Skin of body (tissue), 2 donors: ENCODE measurements around the gene KCNE3. TPM values are rescaled to one million over a fixed set of nuclear protein-coding genes. Genes with fewer than 3 reads are reported as not detected.
A peak's percentile ranks its signal among the peaks of the same experiment; 100 is the strongest.

Experiments
- DNase-seq: peaks from one replicate; lab custom pipeline; 2025; lab: John Stamatoyannopoulos, UW
- total RNA-seq: library from RNA; depleted of rRNA; stranded (reverse); fragments of >200 nt; gene quantifications from one replicate; pipeline ENCODE4 v1.2.3, GENCODE V29; 2014

KCNE3 gene
- total RNA-seq, 1 donor from 2014 or later = 3.9 TPM

DNA sequence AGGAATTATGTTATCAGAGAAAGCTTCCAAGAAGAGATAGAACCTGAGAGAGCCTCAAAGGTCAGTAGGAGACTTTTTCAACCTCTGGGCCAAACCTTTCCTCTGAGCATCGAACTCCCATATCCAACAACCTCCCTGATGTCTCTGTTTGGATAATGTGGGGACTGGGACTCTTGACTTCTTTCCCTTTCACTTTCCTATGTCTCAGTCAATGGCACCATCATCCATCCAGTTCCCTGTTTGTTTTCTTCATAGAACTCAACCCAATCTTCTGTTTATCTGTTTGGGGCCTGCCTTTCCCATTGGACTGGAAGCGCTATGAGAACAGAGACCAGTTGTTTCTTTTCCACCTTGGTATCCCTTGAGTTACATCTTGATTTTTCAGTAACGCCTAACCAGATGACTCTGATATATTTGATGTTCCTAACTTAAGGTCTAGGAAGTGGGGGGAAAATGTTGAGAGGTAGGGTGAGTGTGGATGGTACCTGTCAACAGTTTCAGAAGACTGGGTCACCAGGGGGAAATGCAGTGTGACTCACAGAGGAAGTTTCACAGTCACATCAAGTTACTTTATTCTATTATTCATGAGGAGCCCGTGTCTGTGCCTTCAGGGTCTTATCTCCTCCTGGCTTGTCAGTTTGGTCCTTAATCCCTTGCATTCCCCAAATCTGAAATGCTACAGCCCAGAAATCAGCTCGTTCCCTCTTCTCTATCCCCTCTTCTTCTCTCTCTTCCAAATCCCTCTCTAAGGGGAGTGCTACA lies 4.5 kb upstream of the KCNE3 start:
- DNase-seq = no peak

DNA sequence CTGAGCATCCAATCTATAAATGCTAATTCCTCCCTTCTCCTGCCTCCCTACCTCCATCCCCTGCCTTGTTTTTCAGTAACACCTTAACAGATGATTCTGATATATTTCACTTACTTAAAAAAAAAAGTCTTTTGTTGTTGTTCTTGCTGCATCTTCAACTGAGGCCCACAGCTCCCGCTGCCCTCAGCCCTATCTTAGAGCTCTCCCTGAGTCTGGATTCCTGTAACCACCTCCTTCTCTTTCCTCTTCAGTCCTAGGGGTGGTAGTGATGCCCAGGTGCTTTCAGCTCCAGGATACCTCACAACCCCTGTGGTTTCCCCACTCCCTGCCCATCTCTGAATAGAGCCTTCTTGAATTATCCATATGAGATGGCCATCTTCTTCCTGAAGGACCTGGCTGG lies 3.7 kb upstream of the KCNE3 start:
- no peak for DNase-seq

DNA sequence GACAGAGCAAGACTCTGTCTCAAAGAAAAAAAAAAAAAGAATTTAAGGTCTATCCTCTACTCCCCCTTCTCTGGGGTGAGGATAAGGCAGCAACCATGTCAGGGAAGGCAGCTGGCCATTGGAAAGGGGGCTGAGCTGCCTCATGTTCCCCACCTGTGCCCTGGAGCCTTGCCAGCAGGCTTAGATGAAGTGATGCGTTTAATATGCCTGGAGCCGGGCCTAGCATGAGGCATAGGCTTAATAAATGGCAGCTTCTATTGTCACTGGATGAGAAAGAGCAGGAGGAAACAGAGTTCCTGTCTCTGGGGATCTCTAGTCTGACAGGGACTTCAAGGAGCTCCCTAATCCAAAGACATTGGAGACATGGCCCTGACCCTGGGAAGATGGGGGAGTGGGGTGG lies 3.2 kb upstream of the KCNE3 start:
- no peak for DNase-seq

DNA sequence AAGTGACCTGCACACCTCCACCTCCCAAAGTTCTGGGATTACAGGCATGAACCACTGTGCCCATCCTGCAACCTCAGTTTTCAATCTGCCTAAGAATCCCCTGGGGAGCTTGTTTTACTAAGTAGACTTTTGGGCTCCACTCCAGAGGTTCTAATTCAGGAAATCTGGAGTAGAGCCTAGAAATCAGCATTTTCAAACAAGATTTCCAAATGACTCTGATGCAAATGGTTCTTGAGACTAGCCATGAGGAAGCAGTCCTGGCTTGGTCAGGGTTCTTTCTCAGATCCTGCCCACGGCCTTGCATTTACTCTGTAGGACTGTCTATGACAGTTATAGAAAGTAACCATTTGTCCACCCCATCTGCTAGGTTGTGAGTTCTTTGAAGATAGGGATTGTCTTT lies 1.6 kb upstream of the KCNE3 start:
- DNase-seq = no peak

DNA sequence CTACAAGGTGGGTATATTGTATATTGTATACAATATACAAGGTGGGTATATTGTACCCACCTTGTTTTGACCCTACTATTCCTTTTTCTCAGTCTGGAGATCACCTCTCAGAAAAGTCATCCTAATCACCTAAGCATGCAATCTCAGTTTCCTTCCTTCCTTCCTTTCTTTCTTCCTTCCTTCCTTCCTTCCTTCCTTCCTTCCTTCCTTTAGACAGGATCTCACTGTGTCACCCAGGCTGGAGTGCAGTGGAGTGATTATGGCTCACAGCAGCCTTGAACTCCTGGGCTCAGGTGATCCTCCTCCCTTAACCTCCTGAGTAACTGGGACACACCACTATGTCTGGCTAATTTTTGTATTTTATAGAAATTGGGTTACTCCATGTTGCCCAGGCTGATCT lies 1.2 kb upstream of the KCNE3 start:
- DNase-seq = no peak

DNA sequence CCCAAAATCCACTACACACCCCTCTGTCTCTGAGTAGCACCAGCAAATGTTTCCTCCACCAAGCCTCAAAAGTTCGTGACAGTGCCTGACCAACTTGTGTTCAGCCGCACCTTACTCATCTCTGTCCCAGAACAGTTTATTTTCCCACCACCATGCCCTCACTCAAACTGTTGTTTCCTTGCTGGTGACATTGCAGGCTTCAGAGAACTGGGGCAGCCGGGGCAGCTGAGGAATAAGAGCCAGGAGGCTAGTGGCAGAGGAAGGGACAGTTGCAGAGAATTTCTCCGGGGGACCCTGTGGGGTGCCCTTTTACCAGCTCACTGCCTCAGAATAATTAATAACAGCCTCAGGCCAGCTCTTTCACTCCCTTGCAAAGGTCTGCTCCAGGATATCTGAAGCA lies 709 bp upstream of the KCNE3 start:
- DNase-seq = no peak

DNA sequence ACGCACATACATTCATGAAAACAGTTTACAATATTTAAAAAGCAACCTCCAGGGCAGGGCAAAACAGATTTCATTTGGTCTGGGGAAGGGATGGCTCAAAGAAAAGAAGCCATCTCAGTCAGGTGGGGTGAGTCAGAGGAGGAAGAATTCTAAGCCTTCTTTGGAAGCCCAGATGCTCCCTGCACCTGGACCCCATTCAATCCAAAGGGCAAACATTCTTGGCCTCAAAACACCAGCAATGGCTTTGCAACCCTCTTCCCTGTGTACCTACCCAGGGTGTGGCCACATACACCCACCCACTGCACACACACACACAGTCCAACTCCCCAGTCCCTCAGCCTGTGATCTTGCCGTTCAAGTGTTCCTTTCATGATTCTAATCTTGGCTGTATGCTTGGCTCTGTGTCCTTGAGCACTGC lies 2.0 kb downstream of the KCNE3 start:
- no peak for DNase-seq

DNA sequence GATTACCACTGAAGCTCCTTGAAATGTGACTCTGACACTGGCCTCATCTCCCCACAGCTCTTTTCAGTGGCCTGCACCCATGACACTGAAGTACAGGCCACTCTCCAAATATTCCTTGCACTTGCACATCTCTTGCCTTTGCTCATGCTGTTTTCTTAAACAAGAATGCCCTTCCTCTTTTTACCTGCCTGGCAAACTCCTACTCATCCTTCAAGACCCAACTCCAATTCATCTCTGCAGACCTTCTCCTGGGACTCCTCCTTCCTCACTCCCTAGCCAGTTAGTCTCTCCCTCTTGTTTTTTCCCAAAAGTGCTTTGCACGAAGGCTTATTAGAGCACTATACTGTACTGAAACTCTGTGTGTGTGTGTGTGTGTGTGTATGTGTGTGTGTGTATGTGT lies 2.6 kb downstream of the KCNE3 start:
- DNase-seq = no peak

DNA sequence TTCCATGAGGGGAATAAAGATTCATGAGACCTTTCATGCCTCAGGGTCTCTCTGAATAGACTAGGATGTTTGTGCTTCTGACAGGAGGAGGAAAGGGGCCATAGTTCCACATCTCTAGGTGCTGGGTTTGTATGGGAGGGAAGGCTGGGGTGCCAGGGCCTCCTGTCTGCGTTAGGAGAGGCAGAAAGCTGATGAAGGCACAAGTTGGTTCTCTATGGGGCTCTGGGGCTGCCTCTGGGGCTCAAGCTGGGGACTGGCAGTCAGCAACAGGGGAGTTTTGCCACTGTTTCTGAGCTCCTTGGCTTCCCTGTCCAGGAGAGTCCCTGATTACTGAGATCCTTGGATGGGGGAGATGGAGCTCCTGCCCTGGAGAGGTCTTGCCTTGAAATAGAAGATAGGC lies 4.1 kb downstream of the KCNE3 start:
- DNase-seq = no peak

DNA sequence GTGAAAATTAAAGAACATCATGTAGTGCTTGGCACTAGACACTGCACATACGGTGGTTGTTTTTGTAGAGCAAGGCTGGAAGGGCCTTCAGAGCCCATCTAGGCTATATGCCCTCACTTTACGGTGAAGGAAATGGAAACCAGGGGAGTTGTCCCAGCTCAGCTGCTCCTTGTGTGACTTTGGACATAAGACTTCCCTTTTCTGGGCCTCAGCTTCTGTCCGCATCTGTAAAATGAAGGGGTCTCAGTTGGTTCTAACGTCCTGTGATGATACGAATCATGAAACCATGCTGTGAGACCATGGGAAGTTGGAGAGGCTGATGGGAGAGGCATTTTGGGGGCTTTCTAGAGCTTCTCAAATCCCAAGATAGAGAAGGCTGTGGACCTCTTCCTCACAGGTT lies 4.7 kb downstream of the KCNE3 start:
- no peak for DNase-seq

DNA sequence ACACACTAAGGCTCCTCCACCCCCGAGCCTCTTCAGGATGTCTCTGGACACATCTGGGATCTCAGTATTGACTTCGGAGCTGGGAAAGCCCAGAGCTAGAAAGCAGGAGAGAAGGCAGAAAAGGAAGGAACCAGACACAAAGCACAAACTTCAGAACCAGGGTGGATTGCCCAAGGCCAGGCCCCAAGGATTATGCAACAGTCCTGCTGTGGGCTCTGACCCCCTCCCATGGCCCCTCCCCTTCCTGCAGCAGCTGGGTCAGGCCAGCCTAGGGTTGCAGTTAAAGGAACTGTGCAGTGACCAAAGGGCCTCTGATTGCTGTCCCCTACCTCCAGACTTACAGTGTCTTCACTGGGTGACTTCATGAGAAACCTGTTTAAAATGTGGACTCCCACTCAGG lies 5.3 kb downstream of the KCNE3 start:
- no peak for DNase-seq

DNA sequence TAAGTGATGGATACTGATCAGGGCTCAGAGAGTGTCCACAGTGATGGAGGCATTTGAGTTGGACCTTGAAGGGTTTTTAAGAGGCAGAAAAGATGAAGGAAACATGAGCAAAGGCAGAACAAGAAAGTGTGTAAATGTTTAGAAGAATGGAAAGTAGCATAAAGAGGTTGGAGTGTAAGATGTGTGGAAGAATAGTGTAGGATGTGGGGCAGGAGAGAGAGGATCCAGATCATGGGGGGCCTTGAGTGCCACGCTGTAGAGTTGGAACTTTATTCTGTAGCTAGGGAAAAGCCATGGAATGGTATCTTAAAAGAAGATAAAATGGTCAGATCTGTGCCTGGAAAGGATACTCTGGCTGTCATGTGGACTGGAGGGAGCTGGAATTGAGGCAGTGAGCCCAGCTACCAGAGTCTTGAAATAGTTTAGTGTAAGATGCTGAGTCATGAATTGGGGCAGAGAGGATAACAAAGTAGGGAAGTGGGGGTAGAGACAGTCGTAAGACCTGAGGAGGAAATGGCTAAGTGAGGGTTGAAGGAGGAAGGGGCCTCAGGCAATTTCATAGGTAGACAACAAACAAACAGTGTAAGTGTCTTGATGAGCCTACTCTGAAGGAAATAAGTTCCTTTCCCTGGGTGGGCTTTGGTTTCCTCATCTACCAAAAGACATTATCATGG lies 6.7 kb downstream of the KCNE3 start:
- no peak for DNase-seq

DNA sequence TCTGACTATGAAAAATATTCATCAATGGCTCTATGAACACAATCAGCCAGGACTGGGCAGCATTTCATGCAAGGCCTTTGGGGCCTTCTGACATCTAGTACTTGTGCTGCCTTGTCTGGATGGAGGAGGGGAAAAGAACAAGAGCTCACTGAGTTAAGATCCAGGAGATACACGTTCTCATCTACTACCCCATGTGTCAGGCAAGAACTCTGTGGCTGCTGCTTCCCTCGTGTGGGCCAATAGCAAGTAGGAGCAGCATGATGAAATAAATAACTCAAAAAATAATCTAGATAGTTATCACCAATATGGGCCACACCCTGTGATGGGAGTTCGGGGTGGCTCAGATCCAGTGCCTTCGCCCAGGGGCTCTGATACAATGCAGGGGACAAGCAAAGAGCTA lies 7.3 kb downstream of the KCNE3 start:
- DNase-seq = no peak

DNA sequence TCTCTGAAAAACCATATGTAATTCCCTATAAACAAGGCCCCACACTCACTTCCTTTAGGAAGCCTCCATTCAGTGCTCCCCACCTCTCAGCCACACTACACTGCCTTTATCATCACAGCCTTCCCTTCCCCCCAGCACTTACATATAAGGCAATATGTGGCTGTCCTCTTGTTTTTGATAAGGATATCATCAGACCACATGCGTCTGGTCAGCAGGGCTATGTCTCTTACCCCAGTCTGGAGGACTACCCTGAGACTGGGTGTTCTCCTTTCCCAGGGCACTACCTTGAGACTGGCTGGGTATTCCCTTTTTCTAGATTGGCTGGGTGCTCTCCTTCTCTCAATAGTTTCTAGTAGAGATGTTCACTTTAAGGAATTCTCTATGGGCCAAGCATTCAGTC lies 7.8 kb downstream of the KCNE3 start:
- no peak for DNase-seq

DNA sequence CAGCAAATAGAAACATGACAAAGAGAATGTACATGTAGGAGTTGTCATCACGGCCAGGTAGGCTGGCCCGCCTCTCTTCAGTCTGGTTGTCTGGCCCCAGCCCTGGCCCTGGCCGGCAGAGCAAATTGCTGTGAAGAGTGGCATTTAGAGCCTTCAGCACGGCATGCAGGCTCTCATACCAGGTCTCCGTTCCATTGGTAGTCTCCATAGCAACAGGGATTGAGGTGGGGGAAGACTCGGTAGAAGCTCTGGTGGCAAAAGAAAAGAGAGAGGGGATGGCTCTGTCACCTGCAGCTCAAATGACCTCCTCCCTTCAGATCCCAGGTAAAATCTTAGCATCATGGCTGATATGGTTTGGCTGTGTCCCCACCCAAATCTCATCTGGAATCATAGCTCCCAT lies 10.0 kb downstream of the KCNE3 start:
- no peak for DNase-seq

DNA sequence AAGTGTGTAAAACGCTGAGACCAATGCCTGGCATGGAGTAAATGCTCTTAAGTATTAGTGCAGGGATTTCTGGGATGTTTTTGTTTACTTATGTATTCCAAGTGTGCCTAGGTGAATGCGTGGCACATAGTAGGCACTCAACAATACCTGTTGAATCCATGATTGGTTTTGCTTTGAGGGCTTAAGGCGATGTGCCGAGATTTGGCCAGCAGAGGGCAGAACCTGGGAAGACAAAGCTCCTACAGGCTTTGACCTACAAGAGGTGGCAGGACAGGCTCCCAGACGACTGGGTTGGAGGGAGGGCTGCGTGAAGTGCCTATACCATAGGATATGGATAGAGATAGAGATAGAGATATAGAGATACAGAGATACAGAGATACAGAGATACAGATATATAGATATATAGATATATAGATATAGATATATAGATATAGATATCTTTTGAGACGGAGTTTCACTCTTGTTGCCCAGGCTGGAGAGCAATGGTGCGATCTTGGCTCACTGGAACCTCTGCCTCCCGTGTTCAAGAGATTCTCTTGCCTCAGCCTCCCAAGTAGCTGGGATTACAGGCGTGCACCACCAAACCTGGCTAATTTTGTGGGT lies 13.9 kb downstream of the KCNE3 start:
- DNase-seq = no peak

DNA sequence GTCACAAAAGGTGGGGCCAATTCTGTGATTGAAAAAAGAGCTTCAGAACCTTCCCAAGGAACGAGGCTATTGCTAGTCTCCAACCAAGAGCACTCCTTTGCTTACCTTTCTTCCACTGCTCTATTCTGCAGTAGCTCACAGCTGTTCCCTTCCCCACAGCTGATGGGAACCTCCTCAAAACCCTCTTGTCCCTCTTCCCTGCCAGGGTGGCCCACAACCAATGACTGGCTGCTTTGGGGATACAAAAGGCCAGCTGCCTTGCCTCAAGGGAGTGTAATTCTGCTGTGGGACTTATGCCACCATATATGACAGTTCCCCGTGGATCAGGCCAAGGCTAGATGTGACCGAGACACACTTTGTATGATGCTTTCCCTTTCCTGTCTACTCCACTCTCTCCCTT lies 15.0 kb downstream of the KCNE3 start:
- no peak for DNase-seq

DNA sequence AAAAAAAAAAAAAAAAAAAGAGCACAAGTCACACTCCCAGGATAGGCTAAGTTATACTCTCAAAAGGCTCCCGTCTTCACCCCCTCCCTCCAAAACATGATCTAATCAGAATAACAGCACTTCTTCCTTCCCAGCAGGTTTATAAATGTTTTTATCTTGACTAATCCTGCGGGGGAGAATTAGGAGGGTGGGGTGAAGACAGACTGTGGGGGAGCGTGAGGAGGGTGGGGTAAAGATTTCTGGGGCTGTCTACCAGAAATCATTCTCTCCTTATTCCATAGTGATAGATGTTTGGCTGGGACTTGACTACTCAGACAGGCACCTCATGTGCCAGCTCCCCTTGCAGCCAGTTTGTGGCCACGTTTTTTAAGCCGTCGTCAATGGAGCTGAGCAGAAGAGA lies 17.0 kb downstream of the KCNE3 start:
- DNase-seq = no peak

DNA sequence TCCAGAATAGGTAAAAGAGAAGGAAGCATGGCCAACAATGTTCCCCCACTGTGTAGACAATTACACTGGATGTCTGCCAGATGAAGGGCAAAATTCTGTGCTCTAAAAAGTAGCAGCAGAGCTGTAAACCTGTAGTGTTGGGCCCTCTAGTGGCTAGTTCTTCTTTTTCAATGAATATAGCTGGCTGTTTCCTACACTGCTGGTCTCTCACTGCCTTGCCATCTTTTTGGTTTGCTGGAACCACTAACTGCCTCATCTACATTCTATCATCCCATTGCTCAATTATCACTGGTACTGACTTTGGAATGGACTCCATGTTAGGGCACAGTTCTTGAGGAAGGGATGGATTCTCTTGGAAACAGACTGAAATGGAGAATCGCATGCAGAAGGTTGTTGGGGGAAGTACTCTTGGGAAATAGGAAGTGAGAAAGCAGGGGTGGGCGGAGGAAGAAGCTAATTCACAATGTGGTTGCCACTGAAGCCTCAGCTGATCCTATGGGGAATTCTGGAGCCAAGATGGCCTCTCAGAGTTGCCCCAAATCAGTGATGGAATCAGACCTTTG lies 17.9 kb downstream of the KCNE3 start:
- peak; percentile 77 for DNase-seq

DNA sequence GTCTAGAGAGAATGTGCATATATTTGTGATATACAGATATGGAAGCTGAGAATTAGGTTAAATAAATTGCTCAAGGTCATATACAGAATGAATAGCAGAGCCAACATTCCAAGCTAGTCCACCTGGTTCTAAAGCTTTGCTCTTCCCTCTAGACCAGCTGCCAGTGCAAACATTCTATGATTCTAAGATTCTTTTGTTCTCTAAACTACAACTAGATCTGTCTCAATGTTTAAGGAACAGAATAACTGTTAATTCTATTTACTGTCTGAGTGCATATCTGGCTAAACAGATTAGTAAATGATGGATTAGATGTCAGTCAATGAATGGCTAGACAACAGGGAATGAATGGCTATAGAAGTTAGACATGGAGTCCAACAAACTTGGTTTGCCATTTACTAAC lies 19.6 kb downstream of the KCNE3 start:
- DNase-seq = no peak

DNA sequence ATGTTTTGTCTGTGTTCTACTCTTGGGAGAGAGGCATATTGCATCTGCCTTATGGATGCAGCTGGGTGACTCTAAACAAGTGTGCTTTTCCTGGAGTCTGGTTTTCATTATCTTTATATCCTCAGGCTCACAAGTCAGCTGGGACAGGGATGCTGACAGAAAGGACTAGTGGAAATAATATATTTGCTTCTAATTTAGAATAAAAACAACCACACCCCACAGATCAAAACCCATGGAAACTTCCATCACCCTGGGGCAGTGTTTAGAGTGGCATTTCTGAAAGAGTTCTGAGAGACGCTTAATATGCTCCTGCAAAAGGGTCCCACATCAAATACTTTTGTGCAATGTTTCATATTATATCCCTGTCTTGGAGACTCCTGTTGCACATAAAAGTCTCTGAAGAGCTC lies 20.8 kb downstream of the KCNE3 start:
- DNase-seq = peak; percentile 95

DNA sequence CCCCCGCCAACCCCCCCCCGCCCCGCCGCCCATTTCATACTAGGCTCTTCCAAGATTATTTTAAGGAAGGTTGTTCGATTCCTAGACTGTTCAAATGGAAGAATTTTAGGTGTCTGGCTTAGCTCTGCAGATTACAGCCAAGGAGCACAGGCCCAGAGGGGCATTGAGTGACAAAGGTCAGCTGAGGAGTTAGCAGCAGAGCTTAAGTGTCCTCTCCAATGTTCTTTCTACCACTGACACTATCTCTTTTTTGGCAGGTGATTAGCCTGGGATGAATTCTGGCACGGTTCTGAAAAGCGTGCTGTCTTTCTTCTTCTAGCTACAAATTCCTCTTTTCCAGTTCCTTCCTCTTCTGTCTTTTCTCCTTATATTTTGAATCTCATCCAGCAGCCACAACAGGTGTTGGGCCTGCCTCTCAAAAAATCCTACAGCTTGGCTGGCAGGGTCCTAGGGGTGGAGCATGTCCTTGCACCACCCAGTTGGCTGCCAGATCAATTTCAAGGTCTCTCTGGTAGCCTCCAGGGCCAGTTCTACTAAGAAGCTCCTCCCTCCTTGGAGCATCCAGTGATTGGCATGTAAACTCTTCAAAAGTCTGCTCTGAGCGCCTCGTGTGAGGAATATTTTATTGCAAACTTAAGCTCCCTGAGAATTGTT lies 23.0 kb downstream of the KCNE3 start:
- DNase-seq = no peak
